HPDE6-E6E7 (cell line): Measurements from ENCODE around the gene TRIM26.

Experiments
- DNase-seq: peaks from one replicate; pipeline ENCODE4 v3.0.0; 2011; ENCODE audit warnings: missing footprints; ENCODE audit errors: extremely low spot score

The TRIM26 gene

GRCh38 chr6:30211306-30211705, 1.9 kb downstream of the TRIM26 start:
- DNase-seq: no peak

DNA sequence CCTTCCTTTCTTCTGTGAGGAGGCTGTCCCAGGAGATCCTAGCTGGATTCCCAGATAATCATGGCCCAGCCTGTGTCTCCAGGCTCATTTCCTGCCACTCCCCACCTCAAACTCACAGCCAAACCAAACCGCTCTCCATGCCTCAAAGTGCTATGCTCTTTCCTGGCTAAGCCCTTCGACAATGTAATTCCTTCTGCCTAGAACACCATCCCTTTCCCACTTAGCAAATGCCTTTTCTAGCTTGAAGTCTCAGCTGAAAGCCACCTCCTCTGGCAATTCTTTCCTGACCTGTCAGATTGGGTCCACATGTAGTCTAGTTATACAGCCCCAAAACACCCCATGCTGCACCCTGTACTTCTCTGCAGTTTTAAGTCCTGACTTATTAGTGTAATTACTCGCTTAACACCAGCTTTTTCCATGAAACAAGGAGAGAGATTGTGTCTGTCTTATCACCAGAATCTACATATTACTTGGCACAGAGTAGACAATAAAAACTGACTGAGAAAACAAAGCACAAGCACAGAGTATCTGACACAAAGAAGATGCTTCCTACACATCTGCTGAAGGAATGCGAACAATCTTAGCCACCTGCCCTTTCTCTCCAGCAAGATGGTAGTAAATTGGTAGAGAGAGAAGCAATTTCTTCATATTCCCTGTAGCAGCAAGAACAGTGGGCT, 5.4 kb downstream of the TRIM26 start:
- DNase-seq: no peak

GRCh38 chr6:30206799-30207618, 6.2 kb downstream of the TRIM26 start:
- DNase-seq: no peak

DNA sequence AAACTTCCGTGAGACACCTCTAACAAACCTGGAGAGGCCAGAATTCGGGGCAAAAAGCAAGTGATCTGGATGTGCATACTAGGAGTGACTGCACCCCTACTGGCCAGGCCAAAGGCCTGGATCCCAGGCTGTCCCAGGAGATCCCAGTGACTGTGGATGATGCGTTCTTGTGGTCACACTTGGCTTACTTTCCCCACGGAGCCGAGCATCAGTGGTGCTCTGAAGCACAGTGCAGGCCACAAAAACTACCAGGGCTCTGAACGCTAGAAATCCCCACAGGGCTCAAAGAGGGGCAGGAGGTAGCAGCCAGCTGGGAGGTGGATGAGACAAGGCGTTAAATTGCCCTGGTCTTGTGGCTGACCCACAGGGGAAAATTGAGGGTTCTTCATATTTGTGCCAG, 7.1 kb downstream of the TRIM26 start:
- no peak for DNase-seq

- DNase-seq: no peak
Measured at GRCh38 chr6:30204116-30204515, 9.1 kb downstream of the TRIM26 start.

GRCh38 chr6:30202366-30202765, 10.8 kb downstream of the TRIM26 start:
- no peak for DNase-seq

DNA sequence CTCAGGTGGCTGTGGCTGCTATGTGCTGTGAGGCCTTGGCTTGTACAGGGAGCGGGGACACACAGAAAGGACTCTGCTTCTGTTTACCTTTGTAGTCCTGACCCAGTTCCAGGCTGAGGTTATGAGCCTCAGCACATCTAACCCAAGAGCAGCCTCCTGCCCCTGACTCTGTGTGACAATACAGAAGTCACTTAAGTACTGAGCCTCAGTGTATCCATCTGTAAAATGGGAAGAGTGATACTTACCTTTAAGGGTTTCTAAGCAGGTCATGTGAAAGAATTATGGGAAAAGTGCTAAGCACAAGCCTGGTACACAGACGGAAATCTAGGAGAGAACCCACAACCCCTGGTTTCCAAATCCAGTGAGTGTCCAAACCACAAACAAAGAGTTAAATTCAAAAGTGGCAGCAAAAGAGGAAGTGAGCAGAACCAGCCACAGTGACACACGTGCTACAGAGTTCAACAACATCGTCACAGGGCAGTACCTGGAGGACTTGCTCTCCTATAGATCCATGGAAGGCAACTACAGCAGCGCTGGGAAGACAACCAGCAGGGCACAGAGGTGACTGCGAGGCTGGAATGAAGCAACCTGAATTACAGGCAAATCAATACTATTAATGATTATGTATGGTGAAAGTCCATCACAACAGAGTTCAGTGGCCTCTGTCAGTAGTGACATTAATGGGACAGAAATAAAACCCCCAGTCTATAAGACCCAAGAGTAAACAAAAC, 12.5 kb downstream of the TRIM26 start:
- no peak for DNase-seq

DNA sequence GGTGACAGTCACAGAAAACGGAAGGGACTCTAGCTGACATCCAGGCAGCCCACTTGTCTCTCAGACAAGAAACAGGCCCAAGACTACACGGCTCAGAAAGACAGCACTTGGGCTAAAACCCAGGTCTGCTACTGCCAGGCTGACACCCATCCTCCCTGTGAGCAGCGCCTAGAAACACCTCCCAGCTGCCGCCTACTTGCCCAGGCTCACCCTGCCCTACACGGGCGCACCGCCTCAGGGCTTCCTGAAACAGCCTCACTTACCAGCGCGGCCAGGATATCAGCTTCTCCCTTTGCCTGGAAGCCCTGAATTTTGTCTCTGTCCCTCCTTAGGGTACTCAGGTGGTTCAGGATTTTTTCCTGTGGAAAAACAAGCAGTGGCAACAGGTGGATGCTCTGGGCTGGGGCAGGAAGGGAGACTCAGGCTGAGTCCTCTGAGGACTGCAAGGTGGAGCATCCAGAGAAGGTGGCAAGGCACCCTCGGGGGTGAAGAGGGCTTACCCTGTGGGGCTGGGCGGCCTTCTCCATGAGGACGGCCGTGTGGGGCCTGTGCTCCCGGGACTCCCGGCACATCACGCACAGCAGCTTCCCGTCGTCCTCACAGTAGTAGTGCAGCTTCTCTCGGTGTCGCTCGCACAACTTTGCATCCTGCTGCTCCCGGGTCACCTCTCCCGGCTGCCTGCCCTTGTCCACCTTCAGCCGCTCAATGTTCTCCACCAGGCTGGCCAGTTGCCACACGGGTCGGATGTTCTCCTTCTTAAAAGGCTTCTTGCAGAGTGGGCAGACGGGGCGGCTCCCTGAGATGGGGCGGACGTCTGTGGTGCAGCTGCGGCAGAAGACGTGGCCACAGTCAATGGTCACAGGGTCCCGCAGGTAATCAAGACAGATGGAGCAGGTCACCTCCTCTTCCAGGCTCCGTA, 14.8 kb downstream of the TRIM26 start:
- no peak for DNase-seq

- no peak for DNase-seq
Measured at GRCh38 chr6:30196376-30196775, 16.8 kb downstream of the TRIM26 start.

DNA sequence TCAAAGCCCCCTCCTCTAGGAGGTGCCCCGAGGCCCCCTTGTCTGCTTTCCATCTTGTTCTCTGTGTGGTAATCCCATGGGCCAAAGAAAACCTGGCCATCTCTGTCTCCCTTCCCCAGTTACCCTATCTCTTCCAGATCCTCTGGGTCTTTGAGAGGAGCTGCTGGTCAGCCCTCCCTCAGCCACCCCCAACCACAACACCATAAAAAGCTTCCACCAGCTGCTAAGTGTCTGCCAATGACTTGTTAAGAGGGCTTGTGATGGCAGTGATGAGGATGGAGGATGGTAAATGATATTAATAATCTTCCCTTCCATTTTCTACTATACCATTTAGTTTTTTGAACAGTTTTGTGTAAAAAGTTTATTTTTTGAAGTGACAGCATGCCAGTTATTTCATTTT, 17.3 kb downstream of the TRIM26 start:
- DNase-seq: no peak

DNA sequence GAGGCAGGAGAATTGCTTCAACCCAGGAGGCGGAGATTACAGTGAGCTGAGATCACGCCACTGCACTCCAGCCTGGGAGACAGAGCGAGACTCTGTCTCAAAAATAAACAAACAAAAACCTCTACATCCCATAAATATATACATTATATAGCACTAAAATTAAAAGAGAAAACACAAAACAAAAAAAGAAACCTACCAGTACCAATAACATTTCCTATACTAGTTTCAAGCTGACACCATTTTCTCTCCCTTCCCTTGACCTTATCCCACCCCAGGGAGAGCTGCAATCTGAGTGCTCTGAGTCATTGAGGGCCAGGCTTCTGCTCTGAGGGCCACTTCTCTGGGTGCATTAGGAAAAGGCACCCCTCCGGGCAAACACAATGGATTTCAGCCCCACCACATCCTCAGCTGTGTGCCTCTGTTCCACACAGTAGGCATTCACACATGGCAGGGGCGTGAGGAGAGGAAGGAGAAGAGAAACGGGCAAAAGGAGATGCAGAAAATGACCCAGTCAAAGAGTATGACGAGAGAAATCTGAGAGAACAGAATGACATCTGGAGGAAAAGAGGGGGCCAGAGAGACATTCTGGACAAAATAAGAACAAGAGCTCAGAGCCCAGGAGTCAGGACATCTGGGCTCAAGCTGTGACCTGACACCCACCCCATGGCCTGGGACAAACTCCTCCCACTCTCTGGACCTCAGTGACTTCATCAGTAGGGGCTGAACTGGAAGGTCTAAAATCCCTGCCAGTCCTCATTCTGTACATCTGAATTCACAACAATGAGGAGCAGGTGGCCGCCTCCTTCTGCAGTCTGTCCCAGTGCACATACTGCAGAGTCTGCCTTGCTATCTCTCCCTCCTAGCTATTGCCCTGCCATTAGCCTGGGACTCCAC, 18.2 kb downstream of the TRIM26 start:
- no peak for DNase-seq

DNA sequence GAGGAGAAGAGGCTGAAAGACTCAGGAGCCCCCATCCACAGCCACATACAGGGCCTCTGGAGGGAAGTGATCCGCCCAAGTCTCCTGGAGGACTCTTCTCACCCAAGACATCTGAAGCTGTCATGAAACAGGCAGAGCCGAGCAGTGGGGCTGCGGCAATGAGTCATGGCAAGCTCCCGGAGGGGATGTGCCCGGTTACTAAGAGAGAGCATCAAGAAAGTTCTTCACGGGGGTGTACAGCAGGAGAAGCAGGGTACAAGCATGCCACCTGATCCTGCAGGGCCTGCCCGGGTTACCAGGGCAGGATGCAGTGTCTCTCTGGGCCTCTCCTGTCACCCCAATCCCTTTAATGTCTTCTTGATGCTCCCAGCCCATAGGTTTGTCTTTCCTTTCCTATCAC, 21.1 kb downstream of the TRIM26 start:
- DNase-seq: no peak

GRCh38 chr6:30188541-30188940, 24.7 kb downstream of the TRIM26 start:
- no peak for DNase-seq

DNA sequence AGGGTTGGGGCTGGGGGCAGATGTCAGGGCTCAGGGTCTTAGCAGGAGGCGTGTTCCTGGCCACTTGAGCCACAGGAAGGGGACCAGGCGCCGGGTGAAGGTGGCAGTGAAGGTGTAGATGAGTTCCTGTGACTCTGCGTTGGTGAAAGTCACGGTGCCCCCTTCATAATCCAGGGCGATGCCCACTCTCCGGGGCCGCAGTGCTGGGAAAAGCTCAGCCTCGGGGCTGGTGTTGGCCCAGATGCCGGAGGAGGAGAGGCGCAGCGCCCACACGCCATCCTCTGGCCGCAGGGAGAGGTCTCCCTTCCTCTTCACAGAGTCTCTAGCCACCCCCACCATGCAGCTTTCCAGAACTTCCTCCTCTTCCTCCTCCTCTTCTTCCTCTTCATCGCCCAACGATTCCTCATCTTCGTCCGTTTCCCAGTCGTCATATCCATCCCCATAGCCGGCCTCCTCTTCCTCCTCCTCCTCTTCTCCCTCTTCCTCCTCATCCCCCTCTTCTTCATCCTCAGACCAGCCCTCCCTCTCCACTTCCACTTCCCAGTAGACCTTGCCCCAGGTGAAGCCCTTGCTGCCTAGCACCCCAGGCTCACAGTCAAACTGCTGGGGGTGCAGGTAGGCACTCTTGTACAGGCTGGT, 27.2 kb downstream of the TRIM26 start:
- DNase-seq: no peak

DNA sequence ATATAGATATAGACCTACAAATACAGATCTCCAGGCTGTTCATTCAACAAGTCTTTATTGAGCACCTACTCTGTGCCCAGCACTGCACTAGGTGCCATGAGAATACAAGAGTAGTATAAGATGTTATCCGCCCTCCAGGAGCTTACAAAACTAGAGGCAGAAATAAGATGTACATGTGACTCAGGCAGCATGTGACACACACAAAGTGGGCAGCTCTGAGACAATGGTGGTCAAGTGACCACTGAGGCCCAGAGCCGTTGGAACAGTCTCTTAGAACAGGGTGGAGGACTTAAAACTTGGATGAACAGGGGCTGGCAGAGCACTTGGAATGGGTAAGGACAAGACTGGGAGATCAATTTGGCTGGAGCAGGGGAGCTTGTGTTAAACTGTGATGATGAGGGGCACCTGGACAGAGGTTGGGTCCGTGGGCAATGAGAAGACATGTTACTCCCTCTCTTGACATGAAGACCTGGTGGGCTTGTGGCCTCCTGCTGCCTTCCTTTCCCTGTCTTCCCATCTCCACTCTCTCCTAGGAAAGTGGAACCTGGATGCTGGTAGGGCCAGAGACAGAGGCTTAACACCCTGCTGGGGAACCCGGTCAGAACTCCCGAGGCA, 28.7 kb downstream of the TRIM26 start:
- DNase-seq: no peak

GRCh38 chr6:30180145-30180544, 33.1 kb downstream of the TRIM26 start:
- no peak for DNase-seq

- DNase-seq: no peak
Measured at GRCh38 chr6:30178837-30179236, 34.4 kb downstream of the TRIM26 start.

DNA sequence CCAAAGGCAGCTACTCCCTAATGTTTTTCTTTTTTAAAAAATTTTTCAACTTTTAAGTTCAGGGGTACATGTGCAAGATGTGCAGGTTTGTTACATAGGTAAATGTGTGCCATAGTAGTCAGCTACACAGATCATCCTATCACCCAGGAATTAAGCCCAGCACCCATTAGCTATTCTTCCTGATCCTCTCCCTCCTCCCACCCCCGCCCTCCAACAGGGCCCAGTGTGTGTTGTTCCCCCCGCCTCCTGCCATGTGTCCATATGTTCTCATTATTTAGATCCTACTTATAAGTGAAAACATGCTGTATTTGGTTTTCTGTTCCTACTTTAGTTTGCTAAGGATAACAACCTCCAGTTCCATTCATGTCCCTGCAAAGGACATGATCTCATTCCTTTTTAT, 37.4 kb downstream of the TRIM26 start:
- DNase-seq: no peak

DNA sequence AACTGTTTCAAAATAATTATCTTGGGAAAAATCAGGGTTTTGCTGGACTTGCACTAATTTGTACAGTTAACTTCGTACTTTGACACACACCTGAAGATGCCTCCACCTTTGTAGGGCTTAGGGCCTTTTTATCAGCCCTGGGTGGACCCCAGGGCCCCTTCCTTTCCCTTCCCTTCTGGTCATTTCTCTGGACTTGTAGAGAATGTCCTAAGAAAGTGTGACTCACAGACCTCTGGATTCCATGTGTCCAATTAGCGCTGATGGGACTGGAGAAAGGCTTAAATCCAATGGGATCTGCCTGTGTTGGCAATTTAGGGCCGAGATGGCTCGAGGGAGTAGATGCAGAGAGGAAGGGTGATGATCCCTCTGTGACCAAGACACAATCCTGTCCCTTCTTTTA, 40.5 kb downstream of the TRIM26 start:
- DNase-seq: no peak
